Endodermal cell (in vitro differentiated cells): Measurements from ENCODE around the gene LCN9. TPM values are rescaled to one million over a fixed set of nuclear protein-coding genes. Genes with fewer than 3 reads are reported as not detected.

Experiments
- DNase-seq: peaks from one replicate; pipeline ENCODE4 v3.0.0-alpha.2; 2017
- H3K27ac ChIP-seq: 2 replicates; pipeline ENCODE4 v1.5.1; 2013; ENCODE audit warnings: mild to moderate bottlenecking, low read depth, low read length, moderate library complexity
- H3K27me3 ChIP-seq: 2 replicates; pipeline ENCODE4 v1.6.1; 2013; ENCODE audit warnings: mild to moderate bottlenecking, low read length, moderate library complexity; ENCODE audit not compliant: insufficient read depth, control insufficient read depth, poor library complexity, severe bottlenecking
- H3K36me3 ChIP-seq: 2 replicates; pipeline ENCODE4 v1.7.0; 2013; ENCODE audit warnings: mild to moderate bottlenecking, low read length, moderate library complexity; ENCODE audit not compliant: control insufficient read depth, insufficient read depth
- H3K4me1 ChIP-seq: one replicate; pipeline ENCODE4 v1.7.0; 2013; ENCODE audit warnings: low read length; ENCODE audit not compliant: control insufficient read depth, insufficient read depth
- H3K4me3 ChIP-seq: 2 replicates; pipeline ENCODE4 v1.5.1; 2013; ENCODE audit warnings: mild to moderate bottlenecking, low read length, moderate library complexity
- H3K9ac ChIP-seq: 2 replicates; pipeline ENCODE4 v1.6.1; 2013; ENCODE audit warnings: mild to moderate bottlenecking, low read length, moderate library complexity; ENCODE audit not compliant: poor library complexity, severe bottlenecking; ENCODE audit errors: extremely low read depth
- H3K9me3 ChIP-seq: 2 replicates; pipeline ENCODE4 v1.6.1; 2013; ENCODE audit warnings: mild to moderate bottlenecking, low read length, moderate library complexity; ENCODE audit not compliant: control insufficient read depth
- H3K27ac Mint-ChIP-seq: 2 replicates; pipeline ENCODE4 v1.8.0; 2020; ENCODE audit warnings: mixed read lengths
- H3K27me3 Mint-ChIP-seq: 2 replicates; pipeline ENCODE4 v1.8.0; 2021; ENCODE audit warnings: mild to moderate bottlenecking, mixed read lengths; ENCODE audit not compliant: insufficient read depth
- H3K36me3 Mint-ChIP-seq: 2 replicates; pipeline ENCODE4 v1.8.0; 2020; ENCODE audit warnings: low read depth, mixed read lengths
- H3K4me1 Mint-ChIP-seq: 2 replicates; pipeline ENCODE4 v1.8.0; 2020; ENCODE audit warnings: mixed read lengths
- H3K4me3 Mint-ChIP-seq: 2 replicates; pipeline ENCODE4 v1.8.0; 2020; ENCODE audit warnings: mild to moderate bottlenecking, moderate library complexity, mixed read lengths
- H3K9me3 Mint-ChIP-seq: 2 replicates; pipeline ENCODE4 v1.8.0; 2020; ENCODE audit warnings: mild to moderate bottlenecking, mixed read lengths
- WGBS, 2 experiments: methylation state at CpG; one replicate each; pipeline versions ENCODE4 v1.1.5 to v1.1.7; 2013; ENCODE audit warnings: missing lambda C conversion rate in 2 of 2, mixed read lengths in 1 of 2; ENCODE audit not compliant: insufficient coverage in 1 of 2, insufficient read length in 1 of 2; 5-methylcytosine and 5-hydroxymethylcytosine counted together
- total RNA-seq, 2 donors: library from RNA; stranded (reverse); fragmentation: NEBNext Ultra II Directional in 1 of 2; extraction: Animal tissue kit (Norgen Biotek cat#: 25700) in 1 of 2; gene quantifications; 2 replicates in 1 of 2; 3 replicates in 1 of 2; pipeline ENCODE4 v1.2.1, GENCODE V29; 2021
- TF ChIP-seq, protein P1 (sequence below): fragments of 200-600 bp; sonication (generic); conservative IDR thresholded peaks from 2 replicates; pipeline ENCODE4 v1.5.0; 2021; ENCODE audit warnings: antibody characterized with exemption, mild to moderate bottlenecking

Gene LCN9
- total RNA-seq, 2 donors from 2014 or later: 0.46 to 10.7 TPM

DNA sequence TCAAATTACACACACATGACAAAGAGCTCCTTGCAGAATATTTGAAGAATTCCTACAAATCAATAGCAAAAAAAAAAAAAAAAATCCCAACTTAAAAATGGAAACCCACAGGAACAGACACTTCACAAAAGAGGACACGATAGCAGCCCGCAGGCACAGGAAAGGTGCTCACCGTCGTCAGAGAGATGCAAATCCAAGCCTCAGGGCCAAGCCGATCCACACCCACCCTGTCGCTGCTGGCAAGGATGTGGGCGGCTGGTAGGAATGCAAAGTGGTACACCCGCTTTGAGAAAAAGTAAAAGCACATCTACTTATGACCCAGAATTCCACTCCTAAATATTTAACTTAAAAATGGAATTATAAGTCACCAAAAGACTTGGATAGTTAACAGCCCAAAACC lies 10.8 kb downstream of the LCN9 start:
- Histone ChIP-seq H3K27ac (no peak overlapping the region), H3K36me3 (no peaks in the 10 kb centered on the region), H3K27me3 (no peaks in the 10 kb centered on the region), H3K4me3 (no peak overlapping the region), H3K9ac (no peak overlapping the region), H3K9me3 (no peaks in the 10 kb centered on the region), H3K4me1 (no peaks in the 10 kb centered on the region)
- no peaks in the 10 kb centered on the region for H3K27me3 Mint-ChIP-seq
- TF ChIP-seq, protein P1, sequence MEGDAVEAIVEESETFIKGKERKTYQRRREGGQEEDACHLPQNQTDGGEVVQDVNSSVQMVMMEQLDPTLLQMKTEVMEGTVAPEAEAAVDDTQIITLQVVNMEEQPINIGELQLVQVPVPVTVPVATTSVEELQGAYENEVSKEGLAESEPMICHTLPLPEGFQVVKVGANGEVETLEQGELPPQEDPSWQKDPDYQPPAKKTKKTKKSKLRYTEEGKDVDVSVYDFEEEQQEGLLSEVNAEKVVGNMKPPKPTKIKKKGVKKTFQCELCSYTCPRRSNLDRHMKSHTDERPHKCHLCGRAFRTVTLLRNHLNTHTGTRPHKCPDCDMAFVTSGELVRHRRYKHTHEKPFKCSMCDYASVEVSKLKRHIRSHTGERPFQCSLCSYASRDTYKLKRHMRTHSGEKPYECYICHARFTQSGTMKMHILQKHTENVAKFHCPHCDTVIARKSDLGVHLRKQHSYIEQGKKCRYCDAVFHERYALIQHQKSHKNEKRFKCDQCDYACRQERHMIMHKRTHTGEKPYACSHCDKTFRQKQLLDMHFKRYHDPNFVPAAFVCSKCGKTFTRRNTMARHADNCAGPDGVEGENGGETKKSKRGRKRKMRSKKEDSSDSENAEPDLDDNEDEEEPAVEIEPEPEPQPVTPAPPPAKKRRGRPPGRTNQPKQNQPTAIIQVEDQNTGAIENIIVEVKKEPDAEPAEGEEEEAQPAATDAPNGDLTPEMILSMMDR: no peak
- H3K4me1 Mint-ChIP-seq: no peaks in the 10 kb centered on the region
- 88 to 92% methylated on average over 4 to 8 of the region's 8 CpGs for WGBS, 2 experiments
- H3K36me3 Mint-ChIP-seq: no peaks in the 10 kb centered on the region
- peaks cover 6% of the 10 kb centered on the region for H3K9me3 Mint-ChIP-seq
- H3K4me3 Mint-ChIP-seq: no peak overlapping the region
- no peak overlapping the region for H3K27ac Mint-ChIP-seq
- DNase-seq: no peak

DNA sequence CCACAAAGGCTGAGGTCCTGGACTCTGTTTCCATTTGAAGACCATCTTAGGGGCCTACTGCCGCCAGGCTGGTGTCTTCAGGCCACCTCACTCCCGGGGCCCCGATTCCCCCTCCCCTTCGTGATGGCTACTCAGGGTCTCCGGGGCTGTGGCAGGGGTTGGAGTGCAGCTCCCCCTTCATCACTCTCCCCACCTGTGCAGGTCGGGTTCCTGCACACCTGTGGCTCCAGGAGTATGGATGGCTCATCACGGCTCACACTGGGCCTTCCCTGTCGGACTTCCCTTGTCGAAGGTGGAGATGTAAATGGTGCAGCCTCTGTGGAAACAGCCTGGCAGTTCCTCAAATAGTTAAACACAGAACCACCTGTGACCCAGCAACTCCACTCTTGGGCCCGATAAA lies 11.9 kb downstream of the LCN9 start:
- H3K36me3 Mint-ChIP-seq: no peaks in the 10 kb centered on the region
- Histone ChIP-seq H3K36me3 (no peaks in the 10 kb centered on the region), H3K27me3 (no peaks in the 10 kb centered on the region), H3K4me3 (no peak overlapping the region), H3K4me1 (no peaks in the 10 kb centered on the region), H3K9ac (no peak overlapping the region), H3K27ac (no peak overlapping the region), H3K9me3 (no peaks in the 10 kb centered on the region)
- H3K9me3 Mint-ChIP-seq: no peaks in the 10 kb centered on the region
- peak overlapping the region; percentile 9 for H3K27ac Mint-ChIP-seq
- no peak for DNase-seq
- WGBS, 2 experiments: 92 to 100% methylated on average over 1 to 10 of the region's 10 CpGs
- no peak overlapping the region for H3K4me3 Mint-ChIP-seq
- peaks cover 1% of the 10 kb centered on the region for H3K4me1 Mint-ChIP-seq
- TF ChIP-seq, protein P1: no peak
- no peaks in the 10 kb centered on the region for H3K27me3 Mint-ChIP-seq

DNA sequence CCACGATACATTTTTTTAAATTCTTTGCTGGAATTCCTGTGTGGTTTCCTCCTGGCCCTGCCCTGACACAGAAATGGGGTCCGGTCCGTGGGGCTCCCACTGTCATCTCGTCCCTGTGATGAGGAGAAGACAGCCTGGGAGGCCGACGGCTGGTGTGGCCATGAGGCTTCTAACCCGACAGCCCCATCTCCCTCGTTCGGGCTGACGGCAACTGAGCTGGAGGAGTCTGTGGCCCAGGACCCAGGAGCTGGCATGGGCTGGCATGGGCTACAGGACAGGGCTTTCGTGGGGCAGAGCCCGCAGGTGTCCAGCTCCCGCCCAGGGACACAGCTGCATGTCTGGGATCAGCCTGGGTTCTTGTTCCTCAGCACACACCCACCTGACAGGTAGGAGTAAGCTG lies 13.8 kb downstream of the LCN9 start:
- Histone ChIP-seq H3K4me3 (no peak overlapping the region), H3K4me1 (no peaks in the 10 kb centered on the region), H3K9me3 (no peaks in the 10 kb centered on the region), H3K9ac (no peak overlapping the region), H3K36me3 (no peaks in the 10 kb centered on the region), H3K27ac (no peak overlapping the region), H3K27me3 (no peaks in the 10 kb centered on the region)
- no peak overlapping the region for H3K4me3 Mint-ChIP-seq
- TF ChIP-seq, protein P1: no peak
- DNase-seq: no peak
- H3K9me3 Mint-ChIP-seq: no peaks in the 10 kb centered on the region
- H3K4me1 Mint-ChIP-seq: peaks cover 7% of the 10 kb centered on the region
- whole genome bisulfite sequencing, 2 experiments: 91 to 94% methylated on average over 13 of the region's 13 CpGs
- H3K36me3 Mint-ChIP-seq: no peaks in the 10 kb centered on the region
- no peak overlapping the region for H3K27ac Mint-ChIP-seq
- no peaks in the 10 kb centered on the region for H3K27me3 Mint-ChIP-seq
